NCI-H2081 (cell line): Measurements from ENCODE around the gene VEZF1.

Source experiments
- DNase-seq, 2 experiments: peaks; one replicate each; lab custom pipeline; 2025; lab: John Stamatoyannopoulos, UW

The VEZF1 gene

GRCh38 chr17:57999496-58000017 is 11.5 kb upstream of the VEZF1 start:
- peak; percentile 75 to 80 for DNase-seq

- DNase-seq = no peak
These were observed 11.0 kb upstream of the VEZF1 start for GRCh38 chr17:57999010-57999495.

- DNase-seq = no peak
These were observed 9.2 kb upstream of the VEZF1 start for GRCh38 chr17:57997085-57997809.

GRCh38 chr17:57995076-57995956 is 7.3 kb upstream of the VEZF1 start:
- peak; percentile 81 to 88 for DNase-seq

- no peak for DNase-seq
These were observed 6.4 kb upstream of the VEZF1 start for GRCh38 chr17:57994436-57994835.

- peak in 1 of 2 experiments; percentile 56 for DNase-seq
These were observed 5.7 kb upstream of the VEZF1 start for GRCh38 chr17:57993471-57994365.

- no peak for DNase-seq
These were observed 3.5 kb upstream of the VEZF1 start for GRCh38 chr17:57991537-57991936.

GRCh38 chr17:57990037-57990436 is 2.0 kb upstream of the VEZF1 start:
- no peak for DNase-seq

GRCh38 chr17:57988301-57989250 is 522 bp upstream of the VEZF1 start:
- peak; percentile 87 to 92 for DNase-seq

GRCh38 chr17:57986841-57987580 is 1.0 kb downstream of the VEZF1 start:
- DNase-seq = peak; percentile 22 to 53

GRCh38 chr17:57985675-57985974 is 2.4 kb downstream of the VEZF1 start:
- peak in 1 of 2 experiments; percentile 17 for DNase-seq

- DNase-seq = no peak
These were observed 2.9 kb downstream of the VEZF1 start for GRCh38 chr17:57984936-57985674.

- no peak for DNase-seq
These were observed 3.7 kb downstream of the VEZF1 start for GRCh38 chr17:57984261-57984890.

- DNase-seq = no peak
These were observed 4.6 kb downstream of the VEZF1 start for GRCh38 chr17:57983446-57983845.

- DNase-seq = no peak
These were observed 5.4 kb downstream of the VEZF1 start for GRCh38 chr17:57982452-57983170.

GRCh38 chr17:57980522-57980921 is 7.5 kb downstream of the VEZF1 start:
- peak in 1 of 2 experiments; percentile 25 for DNase-seq

- DNase-seq = no peak
These were observed 9.0 kb downstream of the VEZF1 start for GRCh38 chr17:57979076-57979475.

- DNase-seq = no peak
These were observed 11.5 kb downstream of the VEZF1 start for GRCh38 chr17:57976594-57976993.
